Lower lobe of right lung (tissue), 2 donors: Measurements from ENCODE around the gene CASP3. TPM values are rescaled to one million over a fixed set of nuclear protein-coding genes. Genes with fewer than 3 reads are reported as not detected.
A peak's percentile ranks its signal among the peaks of the same experiment; 100 is the strongest.
"Not testable (repeated sequence)": the region's sequence is repeated elsewhere in the genome, so short reads cannot be mapped to it uniquely, and the experiment has no call there.

Experiments used
- ATAC-seq, 2 donors: fragments of 200-7000 bp; cut with Tn5 transposase; one replicate each; pipeline ENCODE4 v1.9.1; 2020 to 2022; ENCODE audit warnings: mild to moderate bottlenecking in 2 of 2, moderate library complexity in 2 of 2
- DNase-seq: peaks from one replicate; pipeline ENCODE4 v3.0.0-alpha.2; 2020
- H3K27ac ChIP-seq: fragments of 200-600 bp; one replicate; pipeline ENCODE4 v1.8.0; 2022
- H3K27me3 ChIP-seq: fragments of 200-600 bp; one replicate; pipeline ENCODE4 v1.8.0; 2022; ENCODE audit warnings: low read depth
- H3K36me3 ChIP-seq: fragments of 200-600 bp; one replicate; pipeline ENCODE4 v1.8.0; 2022; ENCODE audit warnings: mild to moderate bottlenecking
- H3K4me1 ChIP-seq: fragments of 200-600 bp; one replicate; pipeline ENCODE4 v1.8.0; 2022
- H3K4me3 ChIP-seq: fragments of 200-600 bp; one replicate; pipeline ENCODE4 v1.8.0; 2022; ENCODE audit warnings: mild to moderate bottlenecking
- H3K9me3 ChIP-seq: fragments of 200-600 bp; one replicate; pipeline ENCODE4 v1.8.0; 2022
- intact Hi-C: fragments of 100-400 bp; cut with DNase I; formaldehyde crosslinking; loops from one replicate; pipeline ENCODE4 v1.11.0; 2022
- total RNA-seq: library from RNA; stranded (reverse); fragmentation: NEBNext Ultra II Directional; extraction: Animal tissue kit (Norgen Biotek cat#: 25700); gene quantifications from one replicate; pipeline ENCODE4 v1.2.1, GENCODE V29; 2021
- TF ChIP-seq, protein P1 (sequence below): fragments of 200-600 bp; IDR thresholded peaks from one replicate; pipeline ENCODE4 v1.8.0; 2022; ENCODE audit warnings: antibody characterized with exemption, mild to moderate bottlenecking
- donor health status: DM: no; HTN: yes; CAD: no; lungs with severe emphysema.

The CASP3 gene
- total RNA-seq, 1 donor from 2014 or later, result 17.8 TPM

DNA sequence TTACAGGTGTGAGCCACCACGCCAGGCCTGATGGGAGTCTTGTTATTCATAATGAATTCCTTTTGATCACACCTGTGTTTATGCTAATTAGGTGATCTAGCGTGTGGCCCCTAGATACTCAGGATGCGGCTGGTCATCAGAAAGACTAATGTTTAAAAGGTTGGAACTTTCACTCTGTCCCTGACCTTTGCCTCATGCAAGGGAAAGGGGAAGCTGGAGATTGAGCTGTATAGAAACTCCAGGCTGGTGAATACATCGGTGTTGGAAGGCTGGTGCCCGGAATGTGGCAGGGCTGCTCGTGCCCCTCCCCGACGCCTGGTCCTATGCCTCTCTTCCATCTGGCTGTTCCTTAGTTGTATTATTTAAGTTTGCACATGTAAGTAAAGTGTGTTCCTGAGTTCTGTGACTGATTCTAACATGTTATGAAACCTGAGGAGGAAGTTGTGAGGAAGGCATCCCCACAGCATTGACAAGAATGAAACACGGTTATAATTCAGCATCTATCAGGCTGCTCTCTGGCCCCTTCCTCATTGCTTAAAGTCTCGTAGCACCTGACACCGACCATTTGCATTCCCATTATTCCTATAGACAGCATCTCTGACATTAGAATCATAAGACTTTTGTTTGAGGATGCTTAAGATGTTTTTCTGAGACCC lies 28.9 kb downstream of the CASP3 start:
- ATAC-seq (peak in 1 of 2 donors; percentile 63), DNase-seq (no peak)
- H3K36me3 ChIP-seq, result no peaks in the 10 kb centered on the region
- TF ChIP-seq, protein P1, sequence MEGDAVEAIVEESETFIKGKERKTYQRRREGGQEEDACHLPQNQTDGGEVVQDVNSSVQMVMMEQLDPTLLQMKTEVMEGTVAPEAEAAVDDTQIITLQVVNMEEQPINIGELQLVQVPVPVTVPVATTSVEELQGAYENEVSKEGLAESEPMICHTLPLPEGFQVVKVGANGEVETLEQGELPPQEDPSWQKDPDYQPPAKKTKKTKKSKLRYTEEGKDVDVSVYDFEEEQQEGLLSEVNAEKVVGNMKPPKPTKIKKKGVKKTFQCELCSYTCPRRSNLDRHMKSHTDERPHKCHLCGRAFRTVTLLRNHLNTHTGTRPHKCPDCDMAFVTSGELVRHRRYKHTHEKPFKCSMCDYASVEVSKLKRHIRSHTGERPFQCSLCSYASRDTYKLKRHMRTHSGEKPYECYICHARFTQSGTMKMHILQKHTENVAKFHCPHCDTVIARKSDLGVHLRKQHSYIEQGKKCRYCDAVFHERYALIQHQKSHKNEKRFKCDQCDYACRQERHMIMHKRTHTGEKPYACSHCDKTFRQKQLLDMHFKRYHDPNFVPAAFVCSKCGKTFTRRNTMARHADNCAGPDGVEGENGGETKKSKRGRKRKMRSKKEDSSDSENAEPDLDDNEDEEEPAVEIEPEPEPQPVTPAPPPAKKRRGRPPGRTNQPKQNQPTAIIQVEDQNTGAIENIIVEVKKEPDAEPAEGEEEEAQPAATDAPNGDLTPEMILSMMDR, result no peak
- H3K9me3 ChIP-seq, result no peaks in the 10 kb centered on the region
- H3K27me3 ChIP-seq, result no peaks in the 10 kb centered on the region
- H3K4me3 ChIP-seq, result no peak overlapping the region
- intact Hi-C loops, result no loop called here
- peaks cover 7% of the 10 kb centered on the region for H3K4me1 ChIP-seq
- no peak overlapping the region for H3K27ac ChIP-seq

DNA sequence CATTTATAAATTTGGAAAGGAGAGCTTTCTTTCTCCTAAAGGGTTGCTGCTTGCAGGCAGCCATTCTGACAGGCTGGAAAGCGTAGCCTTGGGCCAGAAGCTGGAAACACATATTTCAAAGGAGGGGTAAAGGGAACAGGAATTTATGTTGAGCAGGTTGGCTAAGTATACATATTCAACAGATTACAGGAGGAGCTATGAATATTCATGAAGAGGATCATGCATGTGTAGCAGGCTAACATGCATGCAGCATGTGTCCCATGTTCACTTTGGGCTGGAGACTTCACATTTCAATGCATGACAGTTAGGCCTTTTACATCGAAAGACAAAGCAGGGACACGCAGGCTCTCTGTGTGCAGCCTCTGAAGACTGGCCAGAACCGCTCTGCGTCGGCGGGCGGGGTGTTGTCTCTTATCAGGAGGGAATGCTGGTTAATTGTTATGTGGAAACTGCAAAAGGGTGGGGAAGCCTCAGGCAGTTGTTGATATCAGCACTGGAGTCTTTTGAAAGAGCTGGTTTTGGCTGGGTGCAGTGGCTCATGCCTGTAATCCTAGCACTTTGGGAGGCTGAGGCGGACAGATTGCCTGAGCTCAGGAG lies 31.5 kb downstream of the CASP3 start:
- no peak for DNase-seq
- intact Hi-C loops, result no loop called here
- no peaks in the 10 kb centered on the region for H3K27me3 ChIP-seq
- H3K9me3 ChIP-seq, result no peaks in the 10 kb centered on the region
- TF ChIP-seq, protein P1, result no peak
- no peak overlapping the region for H3K4me3 ChIP-seq
- no peak overlapping the region for H3K27ac ChIP-seq
- ATAC-seq, result peak in 1 of 2 donors; percentile 41
- no peaks in the 10 kb centered on the region for H3K36me3 ChIP-seq
- peaks cover 7% of the 10 kb centered on the region for H3K4me1 ChIP-seq

DNA sequence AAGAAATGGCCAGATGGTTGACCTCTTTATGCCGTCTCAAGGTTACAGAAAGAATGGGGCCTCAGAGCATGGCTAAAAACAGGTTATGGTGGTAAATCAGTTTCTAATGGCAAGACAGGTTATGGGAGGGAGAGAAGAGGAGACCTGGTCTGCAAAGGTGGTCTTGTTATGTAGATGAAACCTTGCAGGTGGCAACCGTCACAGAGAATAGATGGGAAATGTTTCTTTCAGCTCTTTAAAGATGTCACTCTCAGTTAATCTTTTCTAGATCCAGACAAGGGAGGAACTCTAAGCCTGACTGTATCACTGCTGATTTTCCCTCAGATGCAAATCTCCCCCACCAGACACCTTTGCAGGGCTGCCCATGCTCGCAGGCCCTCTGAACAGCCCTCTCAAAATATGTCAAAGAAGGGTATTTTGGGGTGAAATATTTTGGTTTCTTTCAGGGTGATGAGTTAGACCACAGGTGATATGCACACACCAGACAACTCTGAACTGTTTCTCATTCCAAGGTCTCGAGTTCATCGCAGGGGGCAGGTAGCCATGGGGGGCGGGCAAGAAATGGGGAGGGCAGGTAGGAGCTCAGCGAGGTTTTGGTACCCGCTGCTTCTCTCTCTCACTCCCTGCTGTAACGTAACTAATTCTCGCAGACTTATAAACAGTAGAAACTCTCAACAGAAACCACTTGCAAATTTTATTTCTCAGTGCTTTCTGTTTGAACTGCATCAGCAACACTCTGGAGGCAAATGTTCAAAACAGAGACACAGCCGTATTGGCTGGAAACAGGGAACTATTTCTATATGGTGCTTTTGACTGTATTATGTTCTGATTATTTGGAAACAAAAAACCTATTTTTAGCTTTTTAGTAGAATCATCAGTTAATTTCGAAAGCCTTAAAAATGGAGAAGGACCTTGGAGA lies 32.4 kb downstream of the CASP3 start:
- no peak for ATAC-seq
- Histone ChIP-seq H3K36me3 (no peaks in the 10 kb centered on the region), H3K4me1 (peaks cover 7% of the 10 kb centered on the region), H3K4me3 (no peak overlapping the region), H3K27me3 (no peaks in the 10 kb centered on the region), H3K27ac (no peak overlapping the region), H3K9me3 (no peaks in the 10 kb centered on the region)
- TF ChIP-seq, protein P1, result no peak
- intact Hi-C loops, result no loop called here
- no peak for DNase-seq

DNA sequence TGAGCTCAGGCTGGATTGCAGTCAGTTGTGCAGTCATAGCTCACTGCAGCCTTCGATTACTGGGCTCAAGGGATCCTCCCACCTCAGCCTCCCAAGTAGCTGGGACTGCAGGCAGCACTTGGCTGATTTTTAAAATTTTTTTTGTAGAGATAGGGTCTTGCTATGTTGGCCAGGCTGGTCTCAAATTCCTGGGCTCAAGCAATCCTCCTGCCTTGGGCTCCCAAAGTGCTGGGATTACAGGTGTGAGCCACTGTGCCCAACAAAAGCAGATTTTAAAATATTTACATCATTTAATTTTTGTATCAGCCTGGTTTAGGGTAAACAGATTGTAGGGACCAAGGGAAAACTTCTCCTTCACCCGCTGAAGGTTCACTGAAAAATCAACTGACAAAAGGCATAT lies 33.1 kb downstream of the CASP3 start:
- H3K36me3 ChIP-seq, H3K9me3 ChIP-seq, ATAC-seq, H3K4me3 ChIP-seq, H3K27ac ChIP-seq, intact Hi-C loops, DNase-seq, H3K27me3 ChIP-seq, H3K4me1 ChIP-seq: not testable (repeated sequence)

DNA sequence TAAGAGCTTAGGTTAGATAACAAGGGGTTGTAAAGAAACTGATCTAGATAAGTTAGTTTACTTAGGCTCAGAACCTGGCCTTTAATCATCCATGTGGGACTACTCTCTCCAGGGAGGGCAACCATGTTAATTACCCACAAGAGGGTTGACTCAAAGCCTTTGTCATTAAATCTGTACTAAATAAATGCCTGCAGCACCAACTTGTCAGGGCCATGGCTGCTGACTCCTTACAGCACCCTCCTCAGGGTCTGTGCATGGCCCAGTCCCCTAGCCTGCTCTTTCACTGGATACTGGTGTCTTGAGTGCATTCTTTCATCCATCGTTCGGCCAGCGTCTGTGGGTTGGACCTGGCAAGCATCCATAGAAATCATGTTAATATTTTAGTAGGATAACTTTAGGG lies 34.7 kb downstream of the CASP3 start:
- Histone ChIP-seq H3K4me3 (no peak overlapping the region), H3K9me3 (no peaks in the 10 kb centered on the region), H3K27me3 (no peaks in the 10 kb centered on the region), H3K27ac (no peak overlapping the region), H3K36me3 (no peaks in the 10 kb centered on the region), H3K4me1 (peaks cover 7% of the 10 kb centered on the region)
- no peak for ATAC-seq
- intact Hi-C loops, result no loop called here
- no peak for DNase-seq
- TF ChIP-seq, protein P1, result no peak
